Lower leg skin (tissue), 4 donors: ENCODE measurements around the gene PMEL. TPM values are rescaled to one million over a fixed set of nuclear protein-coding genes. Genes with fewer than 3 reads are reported as not detected.

Source experiments
- DNase-seq, 2 donors: peaks; one replicate each; pipeline ENCODE4 v3.0.0-alpha.2; 2019; ENCODE audit warnings: low spot score in 2 of 2
- H3K4me3 ChIP-seq: fragments of 200-600 bp; sonication (generic); 2 replicates; pipeline ENCODE4 v1.5.1; 2017; ENCODE audit warnings: mild to moderate bottlenecking, low read depth; ENCODE audit not compliant: poor library complexity, severe bottlenecking
- POLR2A ChIP-seq, 2 donors: fragments of 450-650 bp; IDR thresholded peaks; one replicate each; pipeline ENCODE4 v1.6.1; 2016 to 2017; ENCODE audit warnings: antibody characterized with exemption in 2 of 2, mild to moderate bottlenecking in 1 of 2, moderate library complexity in 1 of 2
- WGBS, 2 donors: methylation state at CpG; one replicate each; pipeline ENCODE4 v1.1.5; 2018; 5-methylcytosine and 5-hydroxymethylcytosine counted together
- intact Hi-C: fragments of 100-400 bp; cut with DNase I; formaldehyde crosslinking; loops from one replicate; pipeline ENCODE4 v1.15.0; 2023; ENCODE audit warnings: low total_unique reads
- total RNA-seq, 4 donors: library from RNA; depleted of rRNA; stranded (reverse); fragments of >200 nt; gene quantifications; one replicate each; pipeline ENCODE4 v1.1.0, GENCODE V29; 2016
- TF ChIP-seq, protein P1 (sequence below), 3 donors: fragments of 450-650 bp; IDR thresholded peaks; one replicate each; pipeline ENCODE4 v1.5.1; 2016; ENCODE audit warnings: antibody characterized with exemption in 3 of 3, mild to moderate bottlenecking in 3 of 3, moderate library complexity in 2 of 3

PMEL gene
- total RNA-seq, 4 donors from 2014 or later: 17.2 to 49.3 (median 34.2) TPM

- intact Hi-C loops: no loop called here
- no peak overlapping the region for H3K4me3 ChIP-seq
- WGBS, 2 donors: 77 to 89% methylated on average over 1 of the region's 1 CpG
Observed at GRCh38 chr12:55933799-55934742, 31.8 kb downstream of the PMEL start.

GRCh38 chr12:55933169-55933798, 32.6 kb downstream of the PMEL start:
- peak in 1 of 2 donors; percentile 87 for DNase-seq
- 27 to 35% methylated on average over 7 of the region's 7 CpGs for WGBS, 2 donors
- no peak for TF ChIP-seq POLR2A (IDR thresholded peaks at IDR 0.05)
- TF ChIP-seq, protein P1, sequence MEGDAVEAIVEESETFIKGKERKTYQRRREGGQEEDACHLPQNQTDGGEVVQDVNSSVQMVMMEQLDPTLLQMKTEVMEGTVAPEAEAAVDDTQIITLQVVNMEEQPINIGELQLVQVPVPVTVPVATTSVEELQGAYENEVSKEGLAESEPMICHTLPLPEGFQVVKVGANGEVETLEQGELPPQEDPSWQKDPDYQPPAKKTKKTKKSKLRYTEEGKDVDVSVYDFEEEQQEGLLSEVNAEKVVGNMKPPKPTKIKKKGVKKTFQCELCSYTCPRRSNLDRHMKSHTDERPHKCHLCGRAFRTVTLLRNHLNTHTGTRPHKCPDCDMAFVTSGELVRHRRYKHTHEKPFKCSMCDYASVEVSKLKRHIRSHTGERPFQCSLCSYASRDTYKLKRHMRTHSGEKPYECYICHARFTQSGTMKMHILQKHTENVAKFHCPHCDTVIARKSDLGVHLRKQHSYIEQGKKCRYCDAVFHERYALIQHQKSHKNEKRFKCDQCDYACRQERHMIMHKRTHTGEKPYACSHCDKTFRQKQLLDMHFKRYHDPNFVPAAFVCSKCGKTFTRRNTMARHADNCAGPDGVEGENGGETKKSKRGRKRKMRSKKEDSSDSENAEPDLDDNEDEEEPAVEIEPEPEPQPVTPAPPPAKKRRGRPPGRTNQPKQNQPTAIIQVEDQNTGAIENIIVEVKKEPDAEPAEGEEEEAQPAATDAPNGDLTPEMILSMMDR (IDR thresholded peaks at IDR 0.05): no peak
- no peak overlapping the region for H3K4me3 ChIP-seq
- intact Hi-C loops: no loop called here

More at GRCh38 chr12:55933799-55934742, 31.8 kb downstream of the PMEL start:
- peak in 1 of 2 donors; percentile 1 for DNase-seq
- TF ChIP-seq, protein P1 (IDR thresholded peaks at IDR 0.05): no peak
- TF ChIP-seq POLR2A (IDR thresholded peaks at IDR 0.05): no peak

DNA sequence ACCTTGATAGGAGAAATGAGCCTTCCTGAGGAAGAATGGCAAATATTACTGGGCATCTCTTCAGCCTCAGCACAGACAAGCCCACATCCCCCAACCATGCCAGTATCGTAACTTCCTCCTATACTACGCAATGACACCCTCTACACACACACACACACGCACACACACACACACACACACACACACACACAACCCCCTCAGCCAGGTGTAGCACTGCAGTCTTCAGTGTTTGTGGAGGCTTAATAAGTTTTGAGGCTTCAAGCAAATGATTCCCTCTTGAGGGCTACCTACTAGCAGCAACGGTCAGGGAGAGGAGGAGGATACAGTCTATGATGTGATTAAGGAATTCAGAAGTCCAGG, 33.3 kb downstream of the PMEL start:
- TF ChIP-seq, protein P1 (IDR thresholded peaks at IDR 0.05): no peak
- no peak for TF ChIP-seq POLR2A (IDR thresholded peaks at IDR 0.05)
- 0 to 10% methylated on average over 4 of the region's 4 CpGs for WGBS, 2 donors
- DNase-seq: peak in 1 of 2 donors; percentile 81
- H3K4me3 ChIP-seq: peak overlapping the region; percentile 31
- intact Hi-C loops: no loop called here

- 0% methylated on average over 31 to 49 of the region's 60 CpGs for WGBS, 2 donors
- peak overlapping the region; percentile 31 for H3K4me3 ChIP-seq
- intact Hi-C loops: no loop called here
- TF ChIP-seq, protein P1 (IDR thresholded peaks at IDR 0.05): no peak
- no peak for TF ChIP-seq POLR2A (IDR thresholded peaks at IDR 0.05)
- peak in 1 of 2 donors; percentile 94 for DNase-seq
Observed at GRCh38 chr12:55931780-55932550, 33.9 kb downstream of the PMEL start.

DNA sequence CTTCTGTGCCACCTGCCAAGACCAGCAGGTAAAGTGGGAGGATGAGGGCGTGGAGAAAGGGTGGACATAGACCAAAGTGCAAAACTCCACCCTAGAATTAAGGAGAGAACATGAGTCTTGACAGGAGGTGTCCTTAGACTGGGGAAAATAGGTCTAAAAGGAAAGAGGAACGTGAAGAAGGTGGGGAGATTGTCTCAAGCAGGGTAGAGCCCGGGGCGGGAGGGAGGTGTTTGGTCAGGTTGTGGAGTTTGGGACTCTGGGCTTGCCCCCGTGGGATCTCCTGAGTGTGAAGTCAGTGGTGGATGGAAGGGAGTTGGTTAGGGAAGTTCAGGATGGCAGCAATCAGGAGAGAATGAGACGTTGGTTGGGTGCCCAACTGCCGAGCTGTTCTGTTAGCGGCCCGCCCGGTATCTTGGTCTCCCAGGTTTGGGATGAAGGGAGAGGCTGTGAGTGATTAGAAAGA, 34.5 kb downstream of the PMEL start:
- intact Hi-C loops: no loop called here
- peak overlapping the region; percentile 31 for H3K4me3 ChIP-seq
- TF ChIP-seq, protein P1 (IDR thresholded peaks at IDR 0.05): no peak
- no peak for TF ChIP-seq POLR2A (IDR thresholded peaks at IDR 0.05)
- no peak for DNase-seq
- 4 to 5% methylated on average over 10 of the region's 10 CpGs for WGBS, 2 donors
